Activated CD4-positive, alpha-beta T cell treated with anti-CD3 and anti-CD28 coated beads for 36 hours (primary cell): ENCODE measurements around the gene OLFML2A. TPM values are rescaled to one million over a fixed set of nuclear protein-coding genes. Genes with fewer than 3 reads are reported as not detected.
A peak's percentile ranks its signal among the peaks of the same experiment; 100 is the strongest.
"Not testable (repeated sequence)": the region's sequence is repeated elsewhere in the genome, so short reads cannot be mapped to it uniquely, and the experiment has no call there.

Experiments used
- ATAC-seq: fragments of 200-7000 bp; cut with Tn5 transposase; one replicate; pipeline ENCODE4 v1.10.0; 2021; ENCODE audit warnings: mild to moderate bottlenecking, moderate library complexity
- CTCF ChIA-PET: fragments of 350-600 bp; sonication (Branson Sonifier 250); formaldehyde crosslinking; loops from one replicate; lab custom pipeline; 2021; ENCODE audit warnings: antibody characterized with exemption; lab: Charles Lee
- POLR2A ChIA-PET: fragments of 350-600 bp; sonication (Branson Sonifier 250); formaldehyde crosslinking; loops from one replicate; lab custom pipeline; 2021; ENCODE audit warnings: antibody characterized with exemption, inconsistent platforms; lab: Charles Lee
- DNase-seq: peaks from one replicate; pipeline ENCODE4 v3.0.0-alpha.2; 2020
- H3K27ac Mint-ChIP-seq: one replicate; pipeline ENCODE4 v1.8.0; 2021; ENCODE audit warnings: mixed read lengths
- H3K27me3 Mint-ChIP-seq: one replicate; pipeline ENCODE4 v1.8.0; 2021; ENCODE audit warnings: mixed read lengths
- H3K36me3 Mint-ChIP-seq: one replicate; pipeline ENCODE4 v1.8.0; 2021; ENCODE audit warnings: low read depth, mixed read lengths
- H3K4me1 Mint-ChIP-seq: one replicate; pipeline ENCODE4 v1.8.0; 2021; ENCODE audit warnings: mixed read lengths
- H3K4me3 Mint-ChIP-seq: one replicate; pipeline ENCODE4 v1.8.0; 2021; ENCODE audit warnings: mild to moderate bottlenecking, moderate library complexity, mixed read lengths
- H3K9me3 Mint-ChIP-seq: one replicate; pipeline ENCODE4 v1.8.0; 2021; ENCODE audit warnings: low read depth, mixed read lengths
- intact Hi-C, 2 experiments: fragments of 100-400 bp; cut with DNase I in 1 of 2; cut with micrococcal nuclease in 1 of 2; formaldehyde crosslinking; loops; one replicate each; pipeline versions ENCODE4 v1.14.2 to v1.15.1; 2022 to 2024; cut with DNase I, micrococcal nuclease
- total RNA-seq, 2 experiments: library from RNA; stranded (reverse); gene quantifications; one replicate each; pipeline ENCODE4 v1.2.3, GENCODE V29; 2021

OLFML2A gene
- under 1 TPM in 1 of 2 experiments, not detected in 1; 0.05 TPM for total RNA-seq

DNA sequence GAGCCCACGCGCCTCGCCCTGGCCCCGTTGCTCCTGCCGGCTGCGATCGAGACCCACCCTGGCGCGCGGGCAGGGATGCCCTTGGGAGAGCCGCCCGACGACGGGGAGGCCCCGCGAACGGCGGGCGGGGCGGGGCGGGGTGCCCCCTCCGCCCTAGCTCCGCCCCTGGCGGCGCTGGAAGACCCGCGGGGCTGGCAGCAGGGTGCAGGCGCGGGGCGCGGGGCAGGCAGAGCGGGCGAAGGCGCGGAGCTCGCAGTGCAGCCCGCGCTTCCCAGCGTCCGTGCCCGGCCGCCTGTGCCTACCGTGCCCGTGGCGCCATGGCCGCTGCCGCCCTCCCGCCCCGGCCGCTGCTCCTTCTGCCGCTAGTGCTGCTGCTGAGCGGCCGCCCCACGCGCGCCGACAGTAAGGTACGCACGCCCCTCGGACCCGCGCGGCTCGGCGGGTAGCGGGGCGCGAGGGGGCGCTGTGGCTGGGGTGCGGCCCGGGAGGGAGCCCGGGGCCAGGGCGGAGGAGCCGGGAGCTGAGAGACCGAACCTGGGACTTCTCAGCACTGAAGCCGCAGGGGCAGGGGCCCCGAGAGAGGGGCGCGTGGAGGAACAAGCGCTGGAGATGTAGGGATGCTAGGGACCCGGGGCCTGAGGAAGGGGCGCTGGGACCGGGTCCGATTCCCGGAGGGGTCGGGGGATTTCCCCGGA is at the start of gene OLFML2A:
TSS of gene OLFML2A (plus strand) at position 180 of the 695 bp plus-strand sequence. CDS start at position 318, 138 bp downstream.
- H3K27me3 Mint-ChIP-seq: peaks cover 39% of the 10 kb centered on the region
- no peaks in the 10 kb centered on the region for H3K36me3 Mint-ChIP-seq
- H3K4me3 Mint-ChIP-seq: peak within 1 kb of the TSS; percentile 58
- DNase-seq: peak; percentile 48
- H3K27ac Mint-ChIP-seq: no peak within 1 kb of the TSS
- intact Hi-C loops: no loop called here
- ATAC-seq: peak; percentile 21
- H3K4me1 Mint-ChIP-seq: peaks cover 19% of the 10 kb centered on the region
- POLR2A ChIA-PET: interaction anchor here (0.5 kb wide), 1 partner anchor 349 kb away, joined by 4 read pairs; no protein-coding TSS in a partner anchor
- CTCF ChIA-PET: interaction anchor here (0.6 to 12.5 kb wide), 6 partner anchors 10 to 155 kb away, joined by 3 to 260 read pairs (median 6); partner anchors contain the start of gene WDR38
- H3K9me3 Mint-ChIP-seq: no peaks in the 10 kb centered on the region

DNA sequence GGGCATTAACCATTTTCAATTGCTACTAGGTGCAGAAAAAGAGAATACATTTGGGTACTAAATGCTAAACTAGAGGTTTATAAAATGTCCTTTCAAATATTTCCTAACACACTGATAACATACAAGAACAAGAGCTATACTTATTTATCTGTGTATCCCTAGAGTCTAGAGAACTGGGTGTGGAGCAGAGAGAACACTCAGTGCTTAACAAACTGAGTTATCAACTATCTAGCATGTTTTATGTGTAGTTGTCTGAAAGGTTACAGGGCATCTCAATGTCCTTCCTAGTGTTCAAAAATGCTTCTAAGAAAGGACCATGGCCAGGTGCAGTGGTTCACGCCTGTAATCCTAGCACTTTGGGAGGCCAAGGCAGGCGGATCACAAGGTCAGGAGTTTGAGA is 46.2 kb upstream of the OLFML2A start:
- ChIA-PET CTCF (interaction anchor here (0.7 kb wide), 1 partner anchor 80 kb away, joined by 3 read pairs; no protein-coding TSS in a partner anchor), POLR2A (no interaction called here)
- DNase-seq (no peak), ATAC-seq (no peak)
- no peaks in the 10 kb centered on the region for H3K9me3 Mint-ChIP-seq
- intact Hi-C loops: no loop called here
- peaks cover 5% of the 10 kb centered on the region for H3K27me3 Mint-ChIP-seq
- peaks cover 24% of the 10 kb centered on the region for H3K4me1 Mint-ChIP-seq
- H3K36me3 Mint-ChIP-seq: no peaks in the 10 kb centered on the region
- no peak overlapping the region for H3K27ac Mint-ChIP-seq
- no peak overlapping the region for H3K4me3 Mint-ChIP-seq

DNA sequence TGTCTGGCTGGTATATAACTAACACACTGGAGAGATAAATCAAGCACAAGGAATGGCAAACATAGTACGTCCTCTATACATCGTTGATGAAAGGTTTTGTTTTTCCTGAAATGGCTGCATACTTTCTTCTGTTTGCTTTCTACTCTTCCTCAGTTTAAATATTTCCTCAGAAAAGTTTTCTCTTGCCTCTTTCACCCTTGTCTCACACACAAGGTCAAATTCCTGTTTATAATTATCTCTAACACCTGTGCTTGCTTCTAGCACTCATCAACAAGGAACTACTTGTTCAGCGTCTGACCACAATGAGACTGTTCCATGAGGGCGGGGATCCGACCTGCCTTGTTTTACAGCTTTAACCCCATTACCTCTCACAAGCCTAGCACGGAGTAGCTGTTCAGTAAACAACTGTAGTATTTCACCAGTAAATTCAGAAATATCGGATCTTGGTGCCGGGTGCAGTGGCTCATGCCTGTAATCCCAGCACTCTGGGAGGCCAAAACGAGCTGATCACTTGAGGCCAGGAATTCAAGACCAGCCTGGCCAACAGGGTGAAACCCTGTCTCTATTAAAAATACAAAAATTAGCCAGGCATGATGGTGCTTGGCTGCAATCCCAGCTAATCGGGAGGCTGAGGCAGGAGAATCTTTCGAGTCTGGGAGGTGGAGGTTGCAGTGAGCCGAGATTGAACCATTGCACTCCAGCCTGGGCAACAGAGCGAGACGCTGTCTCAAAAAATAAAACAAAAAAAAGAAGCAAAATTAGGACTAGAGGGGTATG is 42.8 kb upstream of the OLFML2A start:
- CTCF ChIA-PET: interaction anchor here (0.7 to 1.6 kb wide), 6 partner anchors 9 to 1665 kb away, joined by 3 to 6 read pairs (median 4); partner anchors contain the start of gene NR6A1
- no peaks in the 10 kb centered on the region for H3K36me3 Mint-ChIP-seq
- H3K27ac Mint-ChIP-seq: peak overlapping the region; percentile 20
- peaks cover 18% of the 10 kb centered on the region for H3K4me1 Mint-ChIP-seq
- H3K27me3 Mint-ChIP-seq: peaks cover 5% of the 10 kb centered on the region
- intact Hi-C loops: no loop called here
- POLR2A ChIA-PET: interaction anchor here (0.5 kb wide), 1 partner anchor 332 kb away, joined by 3 read pairs; no protein-coding TSS in a partner anchor
- H3K4me3 Mint-ChIP-seq: no peak overlapping the region
- ATAC-seq (no peak), DNase-seq (peak; percentile 6)
- H3K9me3 Mint-ChIP-seq: no peaks in the 10 kb centered on the region

DNA sequence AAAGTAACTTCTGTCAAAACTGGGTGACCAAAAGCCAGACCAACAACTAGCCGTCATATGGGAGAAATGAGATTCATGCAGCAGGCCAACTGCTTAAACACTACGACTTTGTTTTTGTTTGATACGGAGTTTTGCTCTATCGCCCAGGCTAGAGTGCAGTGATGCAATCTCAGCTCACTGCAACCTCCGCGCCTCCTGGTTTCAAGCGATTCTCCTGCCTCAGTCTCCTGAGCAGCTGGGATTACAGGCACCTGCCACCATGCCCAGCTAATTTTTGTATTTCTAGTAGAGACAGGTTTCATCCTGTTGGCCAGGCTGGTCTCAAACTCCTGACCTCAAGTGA is 42.2 kb upstream of the OLFML2A start:
- H3K27ac Mint-ChIP-seq, H3K36me3 Mint-ChIP-seq, DNase-seq, H3K4me3 Mint-ChIP-seq, H3K27me3 Mint-ChIP-seq, H3K9me3 Mint-ChIP-seq, intact Hi-C loops, ATAC-seq: not testable (repeated sequence)
- ChIA-PET CTCF (interaction anchor here (0.6 to 1.6 kb wide), 5 partner anchors 8 to 1664 kb away, joined by 3 to 6 read pairs (median 4); no protein-coding TSS in a partner anchor), POLR2A (interaction anchor here (0.5 kb wide), 1 partner anchor 333 kb away, joined by 3 read pairs; no protein-coding TSS in a partner anchor)
- H3K4me1 Mint-ChIP-seq: peaks cover 18% of the 10 kb centered on the region

DNA sequence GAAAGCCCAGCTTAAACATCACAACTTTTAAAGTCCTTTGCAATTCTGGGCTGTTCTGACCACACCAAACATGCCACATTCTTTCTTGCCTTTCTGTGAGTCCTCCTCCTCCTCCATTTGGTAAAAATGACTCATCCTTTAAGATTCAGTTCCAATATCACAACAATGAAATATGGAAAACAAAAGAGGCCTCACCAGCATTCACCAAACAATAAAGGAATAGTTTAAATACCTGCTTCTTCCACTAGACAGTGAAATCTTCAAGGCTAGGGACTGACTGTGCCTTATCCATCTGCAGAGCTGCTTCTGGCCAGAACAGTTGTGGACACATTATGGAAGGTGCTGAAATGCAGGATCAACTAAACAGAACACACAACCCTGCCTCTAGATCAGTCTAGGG is 41.8 kb upstream of the OLFML2A start:
- H3K4me3 Mint-ChIP-seq: no peak overlapping the region
- ChIA-PET POLR2A (interaction anchor here (0.5 kb wide), 1 partner anchor 333 kb away, joined by 3 read pairs; no protein-coding TSS in a partner anchor), CTCF (interaction anchor here (0.6 to 1.6 kb wide), 4 partner anchors 8 to 164 kb away, joined by 3 to 6 read pairs (median 4); no protein-coding TSS in a partner anchor)
- peak overlapping the region; percentile 52 for H3K27ac Mint-ChIP-seq
- peaks cover 18% of the 10 kb centered on the region for H3K4me1 Mint-ChIP-seq
- H3K36me3 Mint-ChIP-seq: no peaks in the 10 kb centered on the region
- peak; percentile 26 for DNase-seq
- intact Hi-C loops: no loop called here
- H3K9me3 Mint-ChIP-seq: no peaks in the 10 kb centered on the region
- ATAC-seq: peak; percentile 76
- H3K27me3 Mint-ChIP-seq: peaks cover 5% of the 10 kb centered on the region

DNA sequence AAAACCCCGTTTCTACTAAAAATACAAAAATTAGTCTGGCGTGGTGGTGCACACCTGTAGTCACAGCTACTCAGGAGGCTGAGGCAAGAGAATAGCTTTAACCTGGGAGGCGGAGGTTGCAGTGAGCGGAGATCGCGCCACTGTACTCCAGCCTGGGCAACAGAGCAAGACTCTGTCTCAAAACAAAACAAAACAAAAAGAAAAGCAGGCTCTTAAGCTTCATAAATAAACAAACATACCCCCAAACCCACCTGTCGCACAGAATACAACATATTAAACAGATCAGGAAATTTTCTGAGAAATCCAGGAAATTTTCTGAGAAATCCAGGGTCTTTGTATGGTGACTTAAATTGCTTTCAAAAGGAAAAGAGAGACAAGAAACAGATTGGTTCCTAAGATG is 38.9 kb upstream of the OLFML2A start:
- DNase-seq, H3K4me3 Mint-ChIP-seq, H3K27me3 Mint-ChIP-seq, intact Hi-C loops, H3K27ac Mint-ChIP-seq, POLR2A ChIA-PET, ATAC-seq, H3K9me3 Mint-ChIP-seq, H3K36me3 Mint-ChIP-seq: not testable (repeated sequence)
- CTCF ChIA-PET: interaction anchor here (0.6 to 1.2 kb wide), 3 partner anchors 12 to 25 kb away, joined by 3 to 4 read pairs (median 3); no protein-coding TSS in a partner anchor
- H3K4me1 Mint-ChIP-seq: peaks cover 18% of the 10 kb centered on the region

DNA sequence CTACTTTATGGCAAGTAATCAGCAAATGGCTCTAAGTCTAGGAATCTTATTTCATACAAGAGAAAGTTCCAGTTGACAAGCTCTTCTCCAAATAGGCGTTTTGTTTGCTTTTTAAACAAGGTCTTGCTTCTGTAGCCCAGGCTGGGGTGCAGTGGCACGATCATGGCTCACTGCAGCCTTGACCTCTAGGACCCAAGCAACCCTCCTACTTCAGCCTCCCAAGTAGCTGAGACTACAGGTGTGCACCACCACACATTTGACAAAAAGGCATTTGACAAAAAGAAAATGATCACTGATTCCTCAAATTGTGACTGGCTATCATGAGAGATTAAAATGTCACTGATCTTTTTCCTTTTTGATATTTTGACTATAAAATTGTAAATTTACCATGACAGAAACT is 37.6 kb upstream of the OLFML2A start:
- no peak overlapping the region for H3K4me3 Mint-ChIP-seq
- no peak overlapping the region for H3K27ac Mint-ChIP-seq
- H3K36me3 Mint-ChIP-seq: no peaks in the 10 kb centered on the region
- ATAC-seq: no peak
- intact Hi-C loops: no loop called here
- H3K9me3 Mint-ChIP-seq: no peaks in the 10 kb centered on the region
- POLR2A ChIA-PET: interaction anchor here (0.7 kb wide), 1 partner anchor 80 kb away, joined by 11 read pairs; no protein-coding TSS in a partner anchor
- H3K27me3 Mint-ChIP-seq: peaks cover 5% of the 10 kb centered on the region
- CTCF ChIA-PET: interaction anchor here (1.0 kb wide), 1 partner anchor 35 kb away, joined by 3 read pairs; no protein-coding TSS in a partner anchor
- no peak for DNase-seq
- peaks cover 21% of the 10 kb centered on the region for H3K4me1 Mint-ChIP-seq

DNA sequence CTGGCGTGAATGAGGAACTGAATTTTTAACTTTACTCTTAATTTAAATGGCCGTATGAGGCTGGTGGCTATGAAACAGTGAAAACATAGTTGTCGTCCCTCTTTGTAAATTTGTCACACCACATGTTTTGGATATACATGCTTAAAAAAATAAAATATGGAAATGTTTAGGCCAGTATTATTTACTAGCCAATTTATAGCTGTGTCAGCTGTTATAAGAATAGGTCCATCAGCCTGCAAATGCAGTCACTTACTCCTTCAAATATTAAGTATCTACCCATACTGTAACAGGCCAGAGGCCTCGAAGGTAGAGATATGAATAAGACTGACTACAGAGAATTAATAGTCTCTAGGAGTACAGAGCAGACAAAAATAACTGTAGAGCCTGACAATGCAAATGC is 35.8 kb upstream of the OLFML2A start:
- ChIA-PET CTCF (interaction anchor here (0.6 kb wide), 1 partner anchor 28 kb away, joined by 3 read pairs; no protein-coding TSS in a partner anchor), POLR2A (no interaction called here)
- Mint-ChIP-seq H3K9me3 (no peaks in the 10 kb centered on the region), H3K27ac (no peak overlapping the region), H3K36me3 (no peaks in the 10 kb centered on the region), H3K27me3 (peaks cover 3% of the 10 kb centered on the region), H3K4me3 (no peak overlapping the region), H3K4me1 (peaks cover 6% of the 10 kb centered on the region)
- ATAC-seq (no peak), DNase-seq (no peak)
- intact Hi-C loops: no loop called here

DNA sequence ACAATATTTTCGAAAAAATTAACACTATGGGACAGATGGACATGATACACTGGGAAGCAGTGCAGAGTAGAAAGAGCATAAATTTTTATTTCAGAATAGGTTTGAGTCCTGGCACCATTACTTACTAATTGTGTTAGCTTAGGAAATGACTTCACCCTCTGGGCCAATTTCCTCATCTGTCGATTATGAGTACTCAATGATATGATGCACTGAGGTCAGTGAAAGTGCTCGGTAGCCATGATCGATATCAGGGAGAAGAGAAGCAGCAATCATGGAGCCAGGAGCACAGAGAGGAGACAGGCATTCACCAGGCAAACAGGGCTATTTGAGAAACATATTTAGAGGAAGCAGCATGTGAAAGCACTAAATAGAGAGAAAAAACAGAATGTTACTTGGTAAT is 35.3 kb upstream of the OLFML2A start:
- Mint-ChIP-seq H3K27ac (no peak overlapping the region), H3K4me1 (peaks cover 6% of the 10 kb centered on the region), H3K9me3 (no peaks in the 10 kb centered on the region), H3K27me3 (peaks cover 3% of the 10 kb centered on the region), H3K4me3 (no peak overlapping the region), H3K36me3 (no peaks in the 10 kb centered on the region)
- DNase-seq: no peak
- ChIA-PET CTCF (no interaction called here), POLR2A (no interaction called here)
- intact Hi-C loops: no loop called here
- ATAC-seq: no peak

DNA sequence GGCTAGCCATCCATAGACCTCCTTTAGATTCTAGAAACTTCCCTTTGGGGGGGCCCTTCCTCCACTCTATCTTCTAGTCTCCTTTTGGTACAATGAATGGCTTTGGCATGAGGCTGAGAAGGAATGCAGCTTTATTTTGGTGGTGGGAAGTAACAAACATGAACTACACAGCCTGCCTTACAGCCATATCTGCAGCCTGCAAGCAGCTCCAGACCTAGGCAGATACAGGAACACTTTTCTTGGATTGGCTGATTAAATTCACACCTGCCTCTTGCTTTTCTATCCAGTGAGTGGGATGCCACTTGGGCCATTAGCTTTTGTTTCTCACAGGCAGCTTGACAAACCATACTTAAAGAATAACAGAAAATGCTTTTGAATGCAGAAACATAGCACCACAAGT is 34.0 kb upstream of the OLFML2A start:
- no peak overlapping the region for H3K4me3 Mint-ChIP-seq
- H3K27ac Mint-ChIP-seq: no peak overlapping the region
- CTCF ChIA-PET: interaction anchor here (0.7 to 1.8 kb wide), 11 partner anchors 8 to 125 kb away, joined by 3 to 7 read pairs (median 3); partner anchors contain the start of genes NR6A1 and WDR38
- no peaks in the 10 kb centered on the region for H3K36me3 Mint-ChIP-seq
- H3K4me1 Mint-ChIP-seq: peaks cover 6% of the 10 kb centered on the region
- H3K9me3 Mint-ChIP-seq: no peaks in the 10 kb centered on the region
- DNase-seq (no peak), ATAC-seq (no peak)
- POLR2A ChIA-PET: interaction anchor here (0.6 kb wide), 1 partner anchor 31 kb away, joined by 3 read pairs; no protein-coding TSS in a partner anchor
- peaks cover 6% of the 10 kb centered on the region for H3K27me3 Mint-ChIP-seq
- intact Hi-C loops: no loop called here
